ENCODE measurements around the gene LRRC28.

LRRC28 gene

DNA sequence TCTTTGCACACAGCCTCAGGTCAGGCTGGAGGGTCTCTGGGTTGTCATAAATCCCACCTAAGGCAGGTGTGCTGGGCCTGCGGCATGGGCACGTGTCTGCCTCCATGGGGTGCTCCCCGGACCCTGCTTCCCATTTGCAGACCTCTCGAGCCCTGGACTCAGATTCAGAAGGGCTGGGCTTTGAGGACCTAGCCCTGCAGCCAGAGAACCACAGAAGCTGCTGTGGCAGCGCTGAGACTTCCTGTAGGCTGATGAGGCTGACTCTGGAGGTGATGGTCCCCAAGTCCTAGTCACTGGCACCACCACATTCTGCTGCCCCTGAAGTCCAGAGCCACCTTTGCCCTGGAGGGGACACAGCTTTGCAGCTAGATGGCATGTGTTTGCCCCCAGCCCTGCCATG, 156.4 kb downstream of the LRRC28 start:
- no peak overlapping the region for H3K4me3 Mint-ChIP-seq
- no peak overlapping the region for H3K27ac Mint-ChIP-seq
- peaks cover 19% of the 10 kb centered on the region for H3K27me3 Mint-ChIP-seq (ENCODE audit: low read depth, poor library complexity)
- TF ChIP-seq, protein P1, sequence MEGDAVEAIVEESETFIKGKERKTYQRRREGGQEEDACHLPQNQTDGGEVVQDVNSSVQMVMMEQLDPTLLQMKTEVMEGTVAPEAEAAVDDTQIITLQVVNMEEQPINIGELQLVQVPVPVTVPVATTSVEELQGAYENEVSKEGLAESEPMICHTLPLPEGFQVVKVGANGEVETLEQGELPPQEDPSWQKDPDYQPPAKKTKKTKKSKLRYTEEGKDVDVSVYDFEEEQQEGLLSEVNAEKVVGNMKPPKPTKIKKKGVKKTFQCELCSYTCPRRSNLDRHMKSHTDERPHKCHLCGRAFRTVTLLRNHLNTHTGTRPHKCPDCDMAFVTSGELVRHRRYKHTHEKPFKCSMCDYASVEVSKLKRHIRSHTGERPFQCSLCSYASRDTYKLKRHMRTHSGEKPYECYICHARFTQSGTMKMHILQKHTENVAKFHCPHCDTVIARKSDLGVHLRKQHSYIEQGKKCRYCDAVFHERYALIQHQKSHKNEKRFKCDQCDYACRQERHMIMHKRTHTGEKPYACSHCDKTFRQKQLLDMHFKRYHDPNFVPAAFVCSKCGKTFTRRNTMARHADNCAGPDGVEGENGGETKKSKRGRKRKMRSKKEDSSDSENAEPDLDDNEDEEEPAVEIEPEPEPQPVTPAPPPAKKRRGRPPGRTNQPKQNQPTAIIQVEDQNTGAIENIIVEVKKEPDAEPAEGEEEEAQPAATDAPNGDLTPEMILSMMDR (IDR thresholded peaks at IDR 0.05), result no peak
- DNase-seq, result no peak
- no peaks in the 10 kb centered on the region for H3K36me3 Mint-ChIP-seq (ENCODE audit: low read depth)
- peaks cover 26% of the 10 kb centered on the region for H3K4me1 Mint-ChIP-seq
- no peaks in the 10 kb centered on the region for H3K9me3 Mint-ChIP-seq

DNA sequence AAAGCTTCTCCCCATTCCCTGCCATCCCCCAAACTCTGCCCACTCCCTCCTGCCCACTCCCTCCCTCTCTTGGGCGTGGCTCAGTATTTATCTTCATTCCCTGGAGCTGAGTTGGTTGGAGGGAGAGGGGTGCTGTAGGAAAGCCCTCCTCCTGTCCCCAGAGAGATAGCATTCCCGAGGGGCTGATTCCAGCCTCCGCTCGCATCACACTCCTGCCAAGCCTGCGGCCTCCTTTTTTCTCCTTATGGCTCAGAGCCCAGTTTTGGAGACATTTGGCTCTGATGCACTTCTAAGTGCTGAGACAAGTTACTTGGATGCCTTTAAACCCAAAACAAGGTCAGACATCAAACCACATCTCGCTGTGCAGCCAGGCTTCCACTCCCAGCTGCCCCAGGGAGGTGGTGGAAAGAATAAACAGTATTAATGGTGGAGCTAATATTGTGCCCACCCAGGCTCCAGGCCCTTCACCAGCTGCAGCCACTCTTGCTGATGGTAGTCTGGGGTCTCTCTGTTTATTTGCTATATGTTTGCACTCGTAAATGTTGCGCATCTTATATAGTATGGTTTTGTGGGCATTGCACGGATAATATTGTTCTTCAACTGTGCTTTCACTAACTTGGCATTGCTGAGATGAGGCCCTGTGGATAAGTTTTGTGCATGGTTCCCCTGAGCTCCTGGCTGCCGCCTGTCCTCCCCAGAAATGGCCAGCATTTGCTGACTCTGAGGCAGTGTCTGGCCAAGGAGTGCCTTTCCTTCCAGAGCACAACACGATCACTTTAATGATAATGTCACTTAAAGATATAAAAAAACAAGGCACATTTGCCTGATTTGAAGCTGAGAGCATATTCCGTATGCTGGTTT, 157.2 kb downstream of the LRRC28 start:
- Mint-ChIP-seq H3K36me3 (ENCODE audit: low read depth) (no peaks in the 10 kb centered on the region), H3K4me3 (no peak overlapping the region), H3K4me1 (peaks cover 19% of the 10 kb centered on the region), H3K27ac (no peak overlapping the region), H3K9me3 (no peaks in the 10 kb centered on the region), H3K27me3 (ENCODE audit: low read depth, poor library complexity) (peaks cover 19% of the 10 kb centered on the region)
- DNase-seq, result no peak
- TF ChIP-seq, protein P1 (IDR thresholded peaks at IDR 0.05), result no peak

DNA sequence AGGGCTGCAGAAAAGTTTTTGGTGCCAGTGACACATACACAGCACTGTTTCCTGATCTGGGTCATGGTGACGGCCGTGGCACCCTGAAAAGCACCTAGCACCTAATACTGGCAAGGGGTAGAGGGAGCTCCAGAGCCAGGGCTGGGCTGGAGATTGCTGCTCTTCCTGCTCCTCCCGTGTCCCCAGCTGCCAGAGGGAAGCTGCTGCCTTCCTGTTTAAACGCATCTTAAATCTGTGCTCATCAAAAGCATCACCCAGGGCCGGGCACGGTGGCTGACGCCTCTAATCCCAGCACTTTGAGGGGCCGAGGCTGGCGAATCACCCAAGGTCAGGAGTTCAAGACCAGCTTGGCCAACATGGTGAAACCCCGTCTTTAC, 157.8 kb downstream of the LRRC28 start:
- no peak overlapping the region for H3K27ac Mint-ChIP-seq
- no peaks in the 10 kb centered on the region for H3K9me3 Mint-ChIP-seq
- H3K4me1 Mint-ChIP-seq, result peaks cover 13% of the 10 kb centered on the region
- H3K27me3 Mint-ChIP-seq (ENCODE audit: low read depth, poor library complexity), result peaks cover 19% of the 10 kb centered on the region
- DNase-seq, result no peak
- no peaks in the 10 kb centered on the region for H3K36me3 Mint-ChIP-seq (ENCODE audit: low read depth)
- TF ChIP-seq, protein P1 (IDR thresholded peaks at IDR 0.05), result no peak
- H3K4me3 Mint-ChIP-seq, result no peak overlapping the region

DNA sequence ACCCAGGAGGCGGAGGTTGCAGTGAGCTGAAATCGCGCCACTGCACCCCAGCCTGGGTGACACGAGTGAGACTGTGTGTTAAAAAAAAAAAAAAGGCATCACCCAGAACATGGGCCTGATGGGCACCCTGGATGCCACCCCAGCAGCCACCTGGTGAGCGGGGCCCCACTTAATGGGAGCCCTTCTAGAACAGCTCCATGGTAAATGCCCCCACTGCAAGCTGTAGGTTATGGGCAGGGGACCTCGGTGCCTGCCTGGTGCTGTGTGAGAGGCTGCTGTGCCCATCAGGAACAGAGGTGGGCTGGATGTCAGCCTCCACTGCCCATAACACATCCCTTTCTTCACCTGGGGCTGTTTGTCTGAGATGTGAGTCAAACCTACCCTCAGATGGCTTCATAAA, 158.3 kb downstream of the LRRC28 start:
- peaks cover 11% of the 10 kb centered on the region for H3K4me1 Mint-ChIP-seq
- no peaks in the 10 kb centered on the region for H3K9me3 Mint-ChIP-seq
- TF ChIP-seq, protein P1 (IDR thresholded peaks at IDR 0.05), result no peak
- DNase-seq, result no peak
- H3K27me3 Mint-ChIP-seq (ENCODE audit: low read depth, poor library complexity), result peaks cover 19% of the 10 kb centered on the region
- no peak overlapping the region for H3K4me3 Mint-ChIP-seq
- no peak overlapping the region for H3K27ac Mint-ChIP-seq
- H3K36me3 Mint-ChIP-seq (ENCODE audit: low read depth), result no peaks in the 10 kb centered on the region

DNA sequence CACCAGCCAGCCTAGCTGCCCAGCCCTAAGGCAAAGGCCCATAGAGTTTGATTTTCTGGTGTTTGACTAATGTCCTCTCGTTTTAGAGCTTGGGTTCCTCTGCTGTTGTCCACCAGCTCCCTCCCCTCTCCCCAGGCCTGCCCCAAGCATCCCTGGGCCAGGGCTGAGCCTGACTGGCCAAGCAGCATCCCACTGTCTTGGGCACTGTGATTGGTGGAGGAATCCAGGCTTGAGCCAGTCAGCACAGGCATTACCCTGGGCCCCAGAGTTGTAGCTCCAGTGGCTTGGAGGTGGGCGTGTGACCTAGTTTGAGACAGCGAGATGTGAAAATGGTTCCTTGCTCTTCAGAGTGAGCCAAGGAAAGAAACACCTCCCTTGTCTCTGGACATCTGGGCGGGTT, 159.2 kb downstream of the LRRC28 start:
- TF ChIP-seq, protein P1 (IDR thresholded peaks at IDR 0.05), result no peak
- peaks cover 19% of the 10 kb centered on the region for H3K27me3 Mint-ChIP-seq (ENCODE audit: low read depth, poor library complexity)

DNA sequence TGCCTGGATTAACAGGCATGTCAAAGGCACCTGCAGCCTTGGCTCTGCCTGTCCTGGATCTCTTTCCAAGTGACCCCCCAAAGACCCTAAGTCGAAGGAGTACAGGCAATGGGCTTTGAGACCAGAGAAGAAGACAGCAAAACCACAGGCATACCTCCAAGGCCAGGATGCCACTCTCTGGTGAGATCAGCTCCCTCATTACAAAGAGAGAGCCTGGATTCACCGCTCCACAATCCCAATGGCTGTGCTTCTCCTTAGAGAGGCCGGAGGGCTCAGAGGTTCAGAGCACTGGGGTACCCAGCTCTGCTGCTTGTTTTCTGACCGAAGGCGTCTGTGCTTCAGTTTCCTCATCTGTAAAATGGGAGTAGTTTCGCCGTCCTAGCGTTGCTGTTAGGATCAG, 160.0 kb downstream of the LRRC28 start:
- DNase-seq, result no peak
- H3K9me3 Mint-ChIP-seq, result no peaks in the 10 kb centered on the region
- peaks cover 17% of the 10 kb centered on the region for H3K27me3 Mint-ChIP-seq (ENCODE audit: low read depth, poor library complexity)
- H3K4me1 Mint-ChIP-seq, result peaks cover 5% of the 10 kb centered on the region
- no peak overlapping the region for H3K27ac Mint-ChIP-seq
- TF ChIP-seq, protein P1 (IDR thresholded peaks at IDR 0.05), result no peak
- H3K4me3 Mint-ChIP-seq, result no peak overlapping the region
- H3K36me3 Mint-ChIP-seq (ENCODE audit: low read depth), result no peaks in the 10 kb centered on the region

More for the DNA sequence above, 159.2 kb downstream of the LRRC28 start:
- Mint-ChIP-seq H3K27ac (peak overlapping the region; percentile 32), H3K9me3 (no peaks in the 10 kb centered on the region), H3K4me1 (peaks cover 5% of the 10 kb centered on the region), H3K36me3 (ENCODE audit: low read depth) (no peaks in the 10 kb centered on the region), H3K4me3 (no peak overlapping the region)
- no peak for DNase-seq
